Measurements from ENCODE around the gene MPHOSPH9.

GRCh38 chr12:123253641-123254459 lies 20.9 kb upstream of the MPHOSPH9 start:
- no peak for TF ChIP-seq POLR2AphosphoS5 (IDR thresholded peaks at IDR 0.05; ENCODE audit: low read depth, low read length)
- TF ChIP-seq REST (IDR thresholded peaks at IDR 0.05; ENCODE audit: insufficient read depth in 1 of 2, low read depth in 2 of 2, low read length in 2 of 2): no peak
- no peak for TF ChIP-seq TAF1 (IDR thresholded peaks at IDR 0.05; ENCODE audit: borderline replicate concordance, insufficient read depth, low read length)
- TF ChIP-seq SIN3A (IDR thresholded peaks at IDR 0.05; ENCODE audit: borderline replicate concordance, insufficient read depth, low read length): no peak
- TF ChIP-seq FOXP2 (optimal IDR thresholded peaks at IDR 0.05; ENCODE audit: borderline replicate concordance, extremely low read depth, extremely low read length, insufficient read depth): no peak

Data from PFSK-1 (cell line).